ENCODE data around the gene VASP.

GRCh38 chr19:45496349-45496953 is 10.8 kb upstream of the VASP start:
- TF ChIP-seq CTCF (IDR thresholded peaks at IDR 0.05), result no peak
- TF ChIP-seq EZH2 (IDR thresholded peaks at IDR 0.05), result no peak

All from neural progenitor cell (in vitro differentiated cells).